Epidermal melanocyte (primary cell): ENCODE measurements around the gene GET3.

ENCODE experiments used
- DNase-seq: peaks from one replicate; pipeline ENCODE4 v3.0.0; 2011; ENCODE audit warnings: low spot score; ENCODE audit not compliant: insufficient read length

The GET3 gene

DNA sequence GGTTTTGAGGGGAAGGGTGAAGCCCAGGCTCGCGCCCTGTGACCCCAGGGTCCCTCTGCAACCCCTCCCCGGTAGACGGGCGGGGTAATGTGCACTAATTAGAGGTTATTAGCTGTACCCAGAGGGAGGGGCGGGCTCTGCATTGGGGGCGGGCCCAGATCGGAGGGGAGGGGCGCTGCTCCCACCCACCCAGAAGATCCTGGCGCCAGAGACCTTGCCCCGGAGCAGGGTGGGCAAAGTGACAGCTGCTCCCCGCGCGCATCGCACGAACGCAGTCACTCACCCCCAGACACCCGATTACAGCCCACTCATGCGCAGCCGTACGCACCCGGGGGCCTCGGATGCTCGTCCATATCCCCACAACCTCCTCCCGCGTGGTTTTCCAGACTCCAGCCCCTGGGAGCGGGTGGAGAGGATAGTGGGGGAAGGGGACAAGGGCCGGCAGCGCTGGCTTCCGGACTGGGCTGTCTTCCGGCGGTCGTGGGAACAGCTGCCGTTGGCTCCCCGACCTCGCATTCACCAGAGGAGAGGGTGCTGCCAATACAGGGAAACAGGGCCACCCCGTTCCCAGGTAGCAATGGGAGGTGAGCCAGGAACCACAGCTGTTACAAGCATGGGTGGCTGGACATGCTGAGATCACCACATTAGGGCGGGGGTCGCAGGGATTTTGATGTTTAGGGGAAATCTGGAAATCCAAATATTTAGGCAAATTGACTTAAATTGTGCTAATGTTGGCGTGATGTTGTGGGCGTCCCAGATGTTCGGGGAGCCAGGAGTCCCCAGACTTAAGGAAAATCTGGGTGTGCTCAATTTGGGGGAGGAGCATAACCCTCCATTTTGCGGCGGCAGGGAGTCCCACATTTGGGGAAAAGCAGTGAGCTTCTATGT is 41.0 kb downstream of the GET3 start:
- no peak for DNase-seq

DNA sequence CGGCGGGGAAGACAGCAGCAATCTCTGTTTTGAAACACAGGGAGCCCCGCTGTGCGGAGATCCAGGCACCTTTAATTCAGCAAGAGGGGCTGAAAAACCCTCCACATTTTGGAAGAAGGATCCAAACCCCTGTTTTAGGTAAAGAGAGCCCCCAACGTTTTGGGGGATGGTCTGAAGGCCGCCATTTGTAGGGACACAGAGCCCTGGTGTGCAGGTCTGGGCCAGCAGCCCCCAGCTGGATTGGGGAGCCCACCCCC is 41.5 kb downstream of the GET3 start:
- DNase-seq: no peak

DNA sequence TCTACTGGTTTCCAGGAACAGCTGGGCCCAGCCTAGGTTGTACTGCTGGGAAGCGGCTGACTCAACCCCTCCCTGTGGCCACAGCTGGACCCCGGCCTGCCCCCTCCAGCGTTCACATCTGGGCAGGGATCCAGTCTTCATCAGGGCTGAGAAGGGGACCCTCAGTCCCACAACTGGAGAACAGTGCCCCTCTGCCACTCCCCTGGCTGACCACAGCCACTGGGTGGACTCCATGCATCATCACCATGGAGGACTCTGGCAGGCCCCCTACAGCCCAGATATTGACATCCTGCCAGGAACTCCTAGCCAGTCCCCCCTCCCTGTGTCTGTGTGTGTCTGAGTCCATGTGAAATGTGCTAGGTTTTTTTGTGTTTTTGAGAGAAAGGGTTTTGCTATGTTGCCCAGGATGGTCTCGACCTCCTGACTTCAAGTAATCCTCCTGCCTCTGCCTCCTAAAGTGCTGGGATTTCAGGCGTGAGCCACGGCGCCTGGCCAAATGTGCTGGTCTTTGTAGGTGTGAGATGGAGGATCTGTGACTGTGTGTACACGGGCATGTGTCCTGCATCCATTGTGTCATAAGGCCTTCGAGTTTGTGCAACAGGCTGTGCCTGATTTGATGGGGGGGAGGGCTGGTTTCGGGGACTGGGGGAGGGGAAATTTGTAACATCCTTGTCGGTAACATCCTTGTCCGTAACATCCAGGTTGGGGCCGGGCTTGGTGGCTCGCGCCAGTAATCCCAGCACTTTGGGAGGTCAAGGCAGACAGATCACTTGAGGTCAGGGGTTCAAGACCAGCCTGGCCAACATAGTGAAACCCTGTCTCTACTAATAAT is 42.1 kb downstream of the GET3 start:
- no peak for DNase-seq

DNA sequence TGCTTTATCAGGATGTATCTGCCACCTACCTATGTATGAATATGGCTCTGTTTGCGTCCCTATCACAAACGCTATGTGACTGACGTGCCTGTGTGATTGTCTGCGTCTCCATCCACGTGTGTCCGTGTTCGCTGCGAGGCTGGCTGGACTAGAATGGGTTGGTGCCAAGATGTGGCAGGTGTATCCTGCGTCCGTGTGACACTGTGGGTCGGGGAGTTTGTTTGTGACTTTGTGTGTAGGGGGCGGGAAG is 44.8 kb downstream of the GET3 start:
- DNase-seq: no peak

DNA sequence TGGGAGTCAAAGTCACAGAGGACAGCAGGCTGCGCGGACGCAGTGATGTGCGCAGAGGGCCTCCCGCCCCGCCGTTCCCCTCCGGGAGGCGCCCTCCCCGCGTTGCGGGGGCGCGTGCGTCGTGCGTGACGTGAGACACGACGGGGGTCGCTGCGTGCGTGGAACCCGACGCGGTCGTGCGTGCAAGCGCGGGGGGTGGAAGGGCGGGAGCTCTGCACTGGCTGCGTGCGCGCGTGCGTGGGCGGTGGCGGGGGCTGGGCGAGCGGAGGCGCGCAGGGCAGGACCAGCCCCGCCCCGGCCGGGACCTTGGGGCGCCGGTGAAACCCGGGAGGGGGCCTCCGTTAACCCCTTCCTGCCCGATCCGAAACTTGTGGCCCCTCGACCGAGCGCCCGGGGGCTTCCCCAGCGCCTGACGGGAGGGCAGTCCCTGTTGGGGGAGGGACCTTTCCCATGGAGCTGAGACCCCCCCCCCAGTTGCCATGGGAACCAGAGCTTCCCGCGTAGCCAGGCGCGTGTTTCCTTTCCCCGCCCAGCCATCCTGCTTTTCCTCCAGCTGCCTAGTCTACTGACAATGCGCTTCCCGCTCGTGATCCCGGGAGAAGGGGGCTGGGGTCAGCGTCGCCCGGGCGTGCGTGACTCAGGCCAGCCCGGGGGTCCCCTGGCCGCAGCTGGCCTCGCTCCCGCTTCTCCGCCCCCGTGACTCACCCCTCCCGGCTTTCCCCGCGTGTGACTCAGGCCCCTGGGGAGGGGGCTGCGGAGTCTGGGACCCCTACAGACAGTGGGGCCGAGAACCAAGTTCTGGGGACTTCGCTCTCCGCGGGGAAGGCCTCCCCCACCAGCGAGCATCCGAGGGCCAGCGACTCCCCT is 45.4 kb downstream of the GET3 start:
- peak; percentile 83 for DNase-seq

DNA sequence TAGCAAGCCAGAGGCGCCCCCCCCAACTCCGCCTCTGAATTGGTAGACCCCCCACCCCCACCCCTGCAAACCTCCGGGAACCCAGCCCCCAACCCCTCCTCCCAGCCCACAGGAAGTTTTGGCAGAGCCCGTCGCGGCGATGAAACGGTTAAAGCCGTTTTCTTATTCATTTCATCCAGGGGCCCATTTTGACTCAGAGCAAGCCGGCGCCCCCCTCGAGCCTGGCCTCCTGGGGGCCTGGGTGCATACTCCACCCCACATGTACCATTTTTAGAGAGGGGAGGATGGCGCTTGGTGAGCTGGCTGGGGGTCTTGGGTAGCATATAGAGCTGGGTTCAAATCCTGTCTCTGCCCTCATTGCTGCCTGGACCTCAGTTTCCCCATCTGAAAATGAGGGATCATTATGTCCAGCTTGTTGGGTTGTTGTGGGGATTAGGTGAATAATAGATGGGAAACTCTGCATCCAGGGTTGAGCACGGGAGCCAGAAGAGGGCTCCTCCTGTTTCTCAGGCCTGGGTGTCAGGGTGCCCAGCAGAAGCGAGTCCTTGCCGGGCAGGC is 46.1 kb downstream of the GET3 start:
- DNase-seq: no peak

DNA sequence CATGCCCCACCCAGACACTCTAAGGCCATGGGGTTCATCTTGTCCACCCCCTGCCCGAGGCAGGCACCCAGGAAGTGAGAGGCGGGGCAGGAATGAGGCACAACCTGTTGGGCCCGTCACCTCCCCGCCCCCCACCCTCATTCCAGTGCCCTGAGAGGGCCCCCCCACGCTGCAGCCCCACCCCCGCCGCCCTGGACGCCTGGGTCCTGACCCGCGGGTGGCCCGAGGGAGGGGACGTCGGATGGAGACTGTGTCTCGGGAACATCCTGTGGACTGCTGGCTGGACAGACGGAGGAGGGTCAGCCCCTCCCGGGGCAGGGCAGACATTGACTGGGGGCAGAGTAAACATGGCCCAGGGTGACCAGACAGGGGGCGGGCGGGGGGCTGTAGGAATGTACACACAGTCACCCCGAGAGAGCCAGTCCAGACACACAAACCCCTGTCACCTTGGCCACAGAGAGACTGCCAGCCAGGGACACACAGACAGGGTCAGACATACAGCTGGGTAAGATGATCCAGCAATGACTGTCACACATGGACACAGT is 46.6 kb downstream of the GET3 start:
- no peak for DNase-seq

DNA sequence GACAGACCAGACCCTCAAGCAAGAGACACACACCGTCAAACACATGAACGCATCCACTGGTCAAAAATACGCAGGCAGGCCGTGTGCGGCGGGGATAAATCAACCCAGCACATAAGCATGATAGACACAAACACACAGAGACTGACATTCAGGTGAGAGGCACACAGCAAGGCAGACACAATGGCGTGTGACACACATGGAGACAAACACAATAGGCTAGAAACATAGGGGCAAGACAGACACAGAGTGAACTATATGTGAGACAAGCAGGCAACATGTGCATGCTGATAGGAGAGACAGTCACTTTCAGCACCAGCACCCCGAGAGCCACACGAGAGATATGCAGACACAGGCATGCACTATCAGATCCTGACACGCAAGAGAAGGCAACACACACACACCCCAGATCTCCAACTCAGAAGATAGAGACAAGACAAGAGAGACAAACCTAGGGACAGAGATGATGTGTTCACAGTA is 47.1 kb downstream of the GET3 start:
- no peak for DNase-seq

DNA sequence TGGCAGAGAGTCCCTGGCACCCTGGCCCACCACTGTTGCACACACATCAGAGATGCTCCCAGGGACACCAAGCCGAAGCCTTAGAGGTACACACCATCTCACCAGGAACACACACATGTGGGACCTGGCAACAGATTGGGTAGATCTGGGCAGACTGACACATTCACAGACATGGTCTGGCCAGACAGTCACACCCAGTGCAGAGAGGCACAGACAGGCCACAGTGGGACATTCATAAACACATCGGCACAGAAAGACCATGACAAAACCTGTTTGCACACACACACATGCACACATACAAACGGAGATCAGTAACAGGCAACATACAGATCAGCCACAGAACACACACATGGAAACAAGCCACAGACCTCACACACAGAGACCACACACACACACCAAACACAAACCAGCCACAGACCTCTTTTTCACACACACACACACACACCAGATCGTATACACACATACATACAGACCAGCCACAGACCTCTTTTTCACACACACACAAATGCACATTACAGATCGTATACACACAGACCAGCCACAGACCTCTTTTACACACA is 47.7 kb downstream of the GET3 start:
- DNase-seq: no peak

DNA sequence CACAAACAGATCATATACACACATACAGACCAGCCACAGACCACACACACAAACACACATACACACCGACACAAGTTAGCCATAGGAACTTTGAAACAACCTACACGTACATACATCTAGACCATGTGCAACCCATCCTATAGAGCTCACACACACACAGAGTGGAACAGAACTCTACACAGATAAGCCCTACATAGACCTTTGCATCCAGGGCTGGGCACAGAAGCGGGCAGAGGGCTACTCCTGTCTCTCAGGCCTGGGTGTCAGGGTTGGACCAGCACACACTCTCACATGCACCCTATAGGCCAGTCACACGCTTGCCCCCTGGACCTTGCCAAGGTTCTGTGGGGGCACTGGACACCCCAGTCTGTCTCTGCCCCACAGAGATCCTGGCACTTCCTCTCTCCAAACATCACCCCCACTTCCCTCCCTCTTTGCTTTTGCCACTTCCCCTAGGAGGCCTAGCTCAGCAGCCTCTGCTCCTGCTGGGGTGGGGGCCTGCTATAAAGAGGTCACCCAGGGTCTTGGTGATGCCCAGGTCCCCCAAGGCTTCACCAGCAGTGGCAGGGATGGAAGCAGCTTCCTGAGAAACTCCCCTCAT is 48.2 kb downstream of the GET3 start:
- no peak for DNase-seq

DNA sequence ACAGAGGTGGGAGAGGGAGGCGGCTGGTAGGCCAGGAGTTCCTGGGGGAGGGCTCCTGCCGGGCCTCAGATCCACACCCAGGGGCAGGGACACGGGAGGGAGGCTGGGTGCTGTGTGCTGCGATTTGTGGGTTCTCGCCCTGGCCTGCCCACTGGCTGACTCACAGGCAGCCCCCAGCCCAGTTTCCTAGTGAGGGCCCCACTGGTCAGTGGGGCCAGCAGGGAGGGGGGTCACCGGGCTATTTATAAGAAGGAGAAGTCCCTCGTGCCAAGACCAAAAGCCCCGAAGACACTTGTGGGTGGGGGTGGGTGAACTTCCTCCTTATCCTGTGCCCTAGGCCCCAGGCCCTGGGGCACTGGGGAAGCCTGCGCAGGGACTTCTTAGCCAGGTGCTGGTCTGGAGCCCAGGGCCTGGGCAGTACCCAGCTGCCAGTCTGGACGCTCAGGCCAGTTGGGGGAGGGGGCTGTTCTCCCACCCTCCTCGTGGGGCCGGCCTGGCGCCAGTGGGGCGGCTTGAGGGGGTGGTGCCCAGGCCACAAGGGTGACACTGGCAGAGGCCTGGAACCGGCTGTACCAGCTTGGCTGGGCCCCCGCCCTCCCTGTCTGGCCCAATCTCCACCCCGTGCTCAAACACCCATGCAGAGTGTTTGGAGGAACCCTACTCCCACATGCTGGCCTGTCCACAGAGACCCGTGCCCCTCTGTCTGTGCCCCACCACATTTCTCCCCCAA is 49.0 kb downstream of the GET3 start:
- DNase-seq: no peak

DNA sequence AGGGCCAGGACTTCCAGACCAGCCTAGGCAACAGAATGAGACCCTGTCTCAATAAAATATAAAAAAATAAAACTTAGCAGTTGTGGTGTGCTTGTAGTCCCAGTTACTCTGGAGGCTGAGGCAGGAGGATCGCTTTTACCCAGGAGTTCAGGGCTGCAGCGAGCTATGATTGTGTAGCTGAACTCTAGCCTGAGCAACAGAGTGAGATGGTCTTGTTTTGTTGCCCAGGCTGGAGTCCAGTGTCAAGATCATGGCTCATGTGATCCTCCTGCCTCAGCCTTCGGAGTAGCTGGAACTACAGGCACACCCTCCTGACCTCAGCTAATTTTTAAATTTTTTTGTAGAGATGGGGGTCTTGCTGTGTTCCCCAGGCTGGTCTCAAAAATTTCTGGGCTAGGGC is 49.7 kb downstream of the GET3 start:
- DNase-seq: no peak

DNA sequence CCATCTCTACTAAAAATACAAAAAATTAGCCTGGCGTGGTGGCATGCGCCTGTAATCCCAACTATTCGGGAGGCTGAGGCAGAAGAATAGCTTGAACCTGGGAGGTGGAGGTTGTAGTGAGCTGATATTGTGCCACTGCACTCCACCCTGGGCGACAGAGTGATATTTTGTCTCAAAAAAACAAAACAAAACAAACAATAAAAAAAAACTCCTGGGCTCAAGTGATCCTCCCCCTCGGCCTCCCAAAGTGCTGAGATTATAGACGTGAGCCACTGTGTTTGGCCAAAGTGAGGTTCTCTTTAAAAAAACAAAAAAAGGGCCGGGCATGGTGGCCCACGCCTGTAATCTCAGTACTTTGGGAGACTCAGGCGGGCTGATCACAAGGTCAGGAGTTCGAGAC is 50.2 kb downstream of the GET3 start:
- DNase-seq: no peak

DNA sequence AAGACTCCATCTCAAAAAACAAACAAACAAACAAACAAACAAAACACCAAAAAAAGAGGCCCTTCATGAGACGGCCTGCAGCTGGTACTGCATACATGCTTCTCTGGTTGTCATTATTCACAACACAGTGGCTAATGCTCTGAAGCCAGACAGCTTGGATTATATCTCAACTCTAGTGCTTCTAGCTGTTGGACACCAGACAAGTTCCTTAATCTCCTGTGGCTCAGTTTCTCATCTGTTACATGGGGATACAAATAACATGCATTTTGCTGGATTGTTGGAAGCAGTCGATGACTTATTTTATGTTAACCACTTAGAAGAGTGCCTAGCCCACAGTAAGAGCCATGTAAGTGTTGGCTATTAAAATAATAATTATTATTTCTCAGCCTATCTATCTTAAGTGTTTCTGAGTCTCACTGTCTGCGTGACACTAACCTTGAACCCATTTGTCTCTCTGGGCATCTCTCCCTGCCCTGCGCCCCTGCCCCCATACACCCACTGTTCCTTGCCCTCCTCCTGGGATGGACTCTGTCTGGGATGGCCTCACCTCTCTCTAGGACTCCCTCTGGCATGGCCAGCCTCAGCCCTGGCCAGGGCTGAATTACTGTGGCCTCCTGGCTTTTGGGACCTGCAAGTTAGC is 50.9 kb downstream of the GET3 start:
- no peak for DNase-seq

DNA sequence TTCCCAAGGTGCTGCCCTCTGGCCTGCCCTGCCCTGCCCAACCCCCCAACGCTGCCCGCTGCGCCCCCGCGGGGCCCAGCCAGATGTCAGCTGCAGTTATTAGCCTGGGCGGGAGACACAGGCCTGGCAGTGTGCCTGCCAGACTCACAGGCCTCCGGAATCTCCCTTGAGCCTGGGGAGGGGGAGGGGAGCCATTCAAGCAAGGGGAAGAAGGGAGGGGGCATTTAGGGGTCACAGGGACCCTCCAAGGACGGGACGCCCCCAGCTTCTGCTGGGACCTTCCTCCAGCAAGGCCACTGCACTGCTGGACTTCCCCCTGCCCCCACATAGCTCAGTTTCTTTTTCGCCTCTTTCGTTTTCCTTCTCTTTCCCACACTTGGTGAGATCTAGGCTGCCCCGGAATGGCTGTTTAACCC is 51.4 kb downstream of the GET3 start:
- DNase-seq: no peak

DNA sequence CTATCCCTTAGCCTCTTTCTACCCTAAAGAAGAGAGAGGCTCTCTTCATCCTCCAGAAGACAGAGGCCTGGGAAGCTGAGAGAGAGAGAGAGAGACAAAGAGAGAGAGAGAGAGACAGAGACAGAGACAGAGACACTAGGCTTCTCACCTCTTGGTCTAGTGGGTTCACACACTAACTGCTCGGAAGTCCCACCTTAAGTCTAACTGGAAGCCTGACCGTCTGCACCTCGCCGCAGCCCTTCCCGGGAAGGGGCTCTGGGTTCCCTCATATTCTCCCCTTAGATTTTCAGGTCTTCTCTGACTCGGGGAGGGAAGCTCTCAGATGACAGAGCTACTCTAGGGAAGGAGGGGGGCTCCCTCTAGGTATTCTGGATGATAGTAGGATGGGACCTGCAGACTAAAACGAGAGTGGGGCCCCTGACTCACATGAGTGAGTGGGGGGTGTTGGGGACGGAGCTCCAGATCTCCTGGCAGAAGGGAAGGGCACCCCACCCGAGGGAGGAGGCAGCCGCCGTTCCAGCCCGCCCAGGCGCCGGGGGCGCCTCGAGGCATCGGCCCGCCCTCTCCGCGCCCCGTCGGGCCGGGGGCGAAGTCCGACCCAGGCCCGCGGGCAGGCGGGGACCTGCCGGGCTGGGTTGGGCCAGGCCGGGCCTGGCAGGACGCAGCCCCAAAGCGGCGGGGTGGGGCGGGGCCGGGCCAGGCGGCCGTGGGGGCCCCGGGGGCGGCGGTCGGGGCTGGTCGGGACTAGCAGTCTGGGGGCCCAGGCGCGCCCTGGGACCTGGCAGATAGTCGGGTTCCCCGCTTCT is 52.0 kb downstream of the GET3 start:
- DNase-seq: no peak

DNA sequence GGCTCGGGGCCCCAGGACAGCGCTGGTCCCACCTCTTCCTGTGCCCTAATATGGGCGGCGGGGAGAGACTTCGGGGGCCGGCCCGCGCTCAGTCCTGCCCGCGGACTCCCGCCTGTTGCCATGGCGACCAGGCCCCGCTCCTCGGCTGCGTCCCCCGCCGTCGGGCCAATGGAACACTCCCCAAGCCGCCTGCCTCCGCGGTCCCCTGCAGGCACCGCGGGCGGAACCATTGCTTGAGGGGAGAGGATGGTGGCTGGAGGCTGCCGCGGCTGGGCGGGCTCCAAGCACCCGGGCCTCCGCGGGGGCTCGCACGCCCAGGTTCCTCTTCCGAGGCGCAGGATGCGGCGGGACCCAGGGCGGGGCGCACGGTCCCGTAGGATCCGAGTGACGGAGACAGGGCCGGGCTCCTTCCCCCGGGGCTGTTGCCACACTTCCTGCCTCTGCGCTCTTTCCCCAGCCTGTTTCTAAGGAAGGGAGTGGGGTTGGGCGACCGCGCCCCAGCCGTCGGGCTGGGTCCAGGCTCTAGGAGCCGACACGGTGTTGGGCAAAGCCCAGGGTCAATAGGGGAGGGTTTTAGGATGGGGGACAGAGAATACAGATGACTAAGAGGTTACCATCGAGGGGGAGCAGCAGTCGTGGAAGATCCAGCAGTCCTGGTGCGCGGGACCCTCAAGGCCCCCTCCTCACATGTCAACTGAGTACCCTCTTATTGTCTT is 52.8 kb downstream of the GET3 start:
- DNase-seq: peak; percentile 98
